HG02885 (cell line): ENCODE measurements around the gene HOXA5.

Experiments
- ATAC-seq: cut with Tn5 transposase; IDR thresholded peaks from one replicate; pipeline ENCODE4 v1.9.1; 2021; ENCODE audit warnings: mild to moderate bottlenecking; ENCODE audit not compliant: unreplicated experiment, poor library complexity

The HOXA5 gene

DNA sequence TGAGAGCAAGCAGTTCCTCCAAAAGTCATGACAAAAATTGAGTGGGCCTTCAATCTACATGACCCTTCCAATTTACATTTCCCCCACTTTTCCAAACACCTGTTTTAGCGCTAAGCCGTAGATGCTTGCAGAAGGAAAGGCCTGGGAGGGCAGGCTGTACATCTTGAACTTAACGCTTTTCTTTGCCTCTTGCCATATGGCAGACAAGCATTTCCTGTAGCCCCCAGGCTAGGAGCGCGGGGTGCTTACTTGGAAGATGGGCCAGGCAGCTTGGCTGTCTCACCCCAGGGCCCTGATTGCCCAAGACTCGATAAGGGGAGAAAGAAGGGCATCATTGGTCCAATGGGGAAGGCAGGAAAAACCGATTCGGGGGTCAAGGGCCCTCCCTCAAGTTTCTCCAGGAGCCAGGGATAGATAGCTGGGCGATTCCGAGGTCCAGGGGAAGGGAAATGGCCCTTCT is 28.9 kb upstream of the HOXA5 start:
- ATAC-seq, result no peak

DNA sequence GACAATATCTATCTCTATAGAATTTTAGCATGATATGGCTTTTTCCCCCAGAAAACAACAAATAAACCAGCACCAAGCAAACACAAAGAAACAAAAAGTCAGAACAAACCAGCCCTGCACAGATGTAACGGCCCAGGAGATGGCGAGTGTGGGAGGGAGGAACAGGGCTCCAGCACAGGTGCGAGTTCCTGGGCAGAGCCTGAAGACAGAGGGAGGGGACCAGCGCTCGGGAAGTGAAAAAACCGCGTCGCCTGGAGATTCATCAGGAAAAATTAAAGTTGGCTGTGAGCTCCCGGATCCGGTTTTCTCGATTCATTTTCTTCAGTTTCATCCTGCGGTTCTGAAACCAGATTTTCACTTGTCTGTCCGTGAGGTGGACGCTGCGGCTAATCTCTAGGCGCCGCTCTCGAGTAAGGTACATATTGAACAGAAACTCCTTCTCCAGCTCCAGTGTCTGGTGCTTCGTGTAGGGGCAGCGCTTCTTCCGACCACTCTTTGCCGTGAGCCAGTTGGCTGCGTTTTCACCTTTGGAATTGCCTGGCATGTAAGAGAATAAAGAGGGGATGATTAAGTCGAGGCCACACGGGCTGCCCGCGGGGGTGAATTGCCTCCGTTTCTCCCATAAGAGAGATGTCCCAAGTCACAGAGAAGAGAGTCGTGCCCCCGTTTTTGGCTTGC is 28.3 kb upstream of the HOXA5 start:
- no peak for ATAC-seq

DNA sequence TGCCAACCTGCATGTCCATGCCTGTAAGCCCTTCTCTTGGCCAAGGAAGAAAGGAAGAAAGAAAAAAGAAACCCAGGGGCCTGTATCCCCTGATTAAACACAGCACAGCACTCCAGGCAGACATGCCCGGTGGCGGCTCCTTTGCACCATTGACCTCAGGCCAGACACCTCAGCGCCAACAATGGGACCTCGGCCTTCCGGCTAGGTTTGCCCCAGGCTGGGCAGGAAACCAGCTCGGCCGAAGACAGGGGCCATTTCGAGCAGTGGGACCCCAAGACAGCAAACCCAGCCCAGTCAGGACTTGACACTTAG is 27.8 kb upstream of the HOXA5 start:
- ATAC-seq, result no peak

DNA sequence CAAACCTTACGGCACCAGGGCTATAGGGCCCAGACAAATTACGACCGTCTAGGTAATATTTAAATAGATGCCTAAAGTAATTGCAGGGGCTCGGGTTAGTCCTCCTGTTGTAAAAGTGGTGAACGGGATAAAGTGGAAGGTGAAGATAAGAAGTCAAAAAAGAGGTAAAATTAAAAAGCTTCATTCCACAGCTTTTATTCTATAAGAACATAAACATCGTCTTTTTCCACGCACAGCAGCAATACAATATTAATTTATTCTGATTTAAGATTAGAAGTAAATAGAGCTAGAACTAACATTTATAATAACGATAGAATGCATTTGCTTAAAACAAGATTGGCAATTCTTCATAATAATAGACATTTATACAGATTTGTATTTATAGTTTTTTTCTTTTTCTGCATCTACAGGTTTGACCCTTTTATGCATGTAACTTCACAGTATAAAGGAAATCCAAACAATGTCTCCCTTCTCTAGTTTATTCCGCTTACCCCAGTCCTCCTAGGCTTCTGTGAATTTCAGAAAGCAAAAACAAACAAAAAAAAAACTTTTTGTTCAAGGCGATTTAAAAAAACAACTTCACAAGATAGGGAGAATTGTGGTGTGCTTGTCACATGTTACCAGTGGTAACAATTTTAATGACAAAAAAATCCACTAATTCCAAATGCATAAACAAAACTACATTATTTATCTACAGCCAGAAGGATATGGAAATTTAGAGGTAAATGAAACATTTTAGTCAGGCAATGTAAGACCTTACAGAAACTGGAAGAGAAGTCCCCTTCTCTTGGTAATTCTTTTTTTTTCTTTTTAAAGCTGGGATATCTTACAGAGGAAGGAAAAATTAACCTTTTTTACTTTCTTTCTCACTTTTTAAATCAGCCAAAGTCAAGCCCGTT is 27.2 kb upstream of the HOXA5 start:
- ATAC-seq, result no peak

DNA sequence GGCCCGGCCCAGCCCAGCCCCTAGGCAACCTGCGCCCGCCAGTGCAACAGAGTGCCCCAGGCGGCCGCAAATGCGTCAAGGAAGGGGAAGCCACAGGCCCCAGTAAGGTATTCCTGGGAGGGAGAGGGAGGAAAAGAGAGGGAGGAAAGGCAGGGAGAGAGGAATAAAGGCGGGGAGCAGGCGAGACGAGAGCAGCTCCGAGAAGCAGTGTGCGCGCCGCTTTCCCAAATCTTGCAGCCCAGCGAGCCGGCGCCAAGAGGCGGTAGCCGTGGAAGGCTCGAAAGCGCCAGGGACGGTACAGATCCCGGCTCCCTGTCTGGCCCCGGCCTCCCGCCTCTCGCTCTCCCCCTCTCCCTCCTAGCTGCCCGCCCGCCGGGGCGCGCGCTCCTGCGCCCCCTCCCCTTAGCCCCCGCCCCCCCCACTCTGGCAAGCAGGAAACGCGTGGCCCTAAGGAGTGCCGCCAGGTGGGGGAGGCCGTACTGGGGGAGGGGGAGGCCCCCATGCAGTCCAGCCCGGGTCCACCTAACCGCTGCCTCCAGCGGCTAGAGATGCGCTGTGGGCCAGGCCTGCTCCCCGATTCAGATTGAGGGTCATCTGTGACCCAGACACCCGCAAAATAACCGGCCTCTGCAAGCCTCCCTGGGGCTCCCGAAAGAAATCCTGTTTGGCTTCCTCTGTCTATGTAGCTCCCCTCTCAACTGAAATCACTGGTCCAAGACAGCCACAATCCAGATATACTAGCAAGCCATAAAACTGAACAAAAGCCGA is 26.4 kb upstream of the HOXA5 start:
- ATAC-seq, result no peak

DNA sequence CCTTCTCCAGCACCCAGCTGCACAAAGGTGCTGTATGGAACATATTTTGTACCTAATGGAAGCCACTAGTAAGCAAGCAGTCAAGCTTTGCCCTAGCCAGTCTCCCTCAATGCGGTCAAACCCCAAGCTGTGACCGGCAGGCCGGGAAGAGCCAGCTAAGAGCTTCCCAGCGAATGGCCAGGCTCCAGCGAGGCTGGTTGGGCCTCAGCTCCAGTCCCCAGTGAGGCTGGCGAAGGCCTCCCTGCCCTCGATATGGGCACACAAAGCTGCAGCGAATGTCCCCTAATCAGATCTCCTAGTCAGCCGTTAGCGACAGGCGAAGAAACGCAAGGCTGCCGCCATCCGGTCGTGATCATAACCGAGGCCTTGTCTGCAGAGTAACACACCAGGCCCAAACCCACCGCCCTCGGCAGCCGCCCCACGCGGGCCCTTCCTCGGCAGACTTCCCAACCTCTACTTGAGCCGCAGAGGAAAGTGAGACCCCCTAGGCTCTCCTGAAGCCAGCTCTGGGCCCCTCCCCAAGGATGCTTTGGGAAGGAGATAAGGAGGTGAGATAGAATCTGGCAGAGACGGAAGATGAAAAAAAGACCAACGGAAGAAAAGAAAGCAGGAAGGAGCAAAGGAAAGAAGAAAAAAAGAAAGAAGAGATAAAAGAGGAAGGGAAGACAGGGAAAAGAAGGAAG is 24.9 kb upstream of the HOXA5 start:
- no peak for ATAC-seq

DNA sequence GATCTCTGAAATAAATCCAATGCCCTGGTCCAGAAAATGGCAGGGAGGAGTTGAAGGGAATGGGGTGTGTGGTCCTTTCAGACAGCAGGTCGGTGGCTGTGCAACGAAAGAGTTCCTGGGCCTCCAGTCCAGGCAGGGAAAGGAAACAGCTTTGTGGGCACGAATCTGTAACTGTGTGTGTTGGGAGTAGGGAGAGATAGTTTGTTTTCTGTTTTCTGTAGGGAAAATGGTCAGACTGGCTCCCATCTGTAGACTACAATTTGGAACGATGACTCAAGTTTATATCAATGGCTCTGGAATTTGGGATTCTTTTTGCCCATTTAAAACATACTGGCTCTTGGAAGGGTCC is 24.4 kb upstream of the HOXA5 start:
- no peak for ATAC-seq

DNA sequence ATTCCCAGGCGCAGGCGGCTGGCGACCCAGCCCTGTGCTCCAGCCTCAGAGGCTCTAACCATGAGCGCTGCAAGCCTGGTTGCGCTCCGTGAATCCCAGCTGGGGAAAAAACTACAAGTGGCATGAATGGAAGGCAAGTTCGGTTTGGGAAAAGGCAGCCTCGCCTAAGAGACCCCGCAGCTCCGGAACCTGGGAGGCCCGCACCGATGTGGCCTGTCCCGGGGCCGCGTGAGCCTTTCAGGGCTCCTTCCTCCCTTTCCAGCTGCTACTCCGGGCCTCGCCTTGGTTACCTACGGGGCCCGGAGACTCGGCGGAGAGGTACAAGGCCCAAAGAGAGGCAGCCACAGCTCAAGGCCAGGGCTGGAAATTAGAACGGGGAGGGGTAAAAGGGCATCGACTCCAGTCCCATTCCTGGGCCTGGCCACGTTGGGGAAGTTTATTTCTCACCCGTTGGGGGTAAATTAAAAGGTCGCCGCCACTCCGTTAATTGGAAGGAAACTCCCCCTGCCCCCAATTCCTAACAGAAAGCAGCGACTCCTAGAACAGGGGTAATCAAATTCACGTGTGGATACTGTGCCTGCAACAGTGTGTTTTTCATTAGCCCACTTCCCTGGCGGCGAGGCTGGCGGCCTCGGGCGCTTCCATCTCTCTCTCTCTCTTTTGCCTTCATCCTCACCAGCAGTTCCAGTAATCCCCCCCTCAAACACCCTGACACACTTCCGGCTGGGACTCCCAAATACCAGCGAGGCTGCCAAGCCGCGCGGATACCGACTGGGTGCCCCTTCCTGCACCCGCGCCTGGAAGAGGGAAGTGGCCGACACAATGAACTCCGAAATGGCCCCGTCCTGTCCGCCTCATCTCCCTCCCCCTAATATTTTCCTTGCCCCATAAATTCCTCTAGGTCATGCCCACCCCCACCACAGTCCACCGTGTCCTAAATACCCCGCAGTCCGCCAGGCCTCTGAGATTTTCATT is 23.3 kb upstream of the HOXA5 start:
- ATAC-seq, result no peak

DNA sequence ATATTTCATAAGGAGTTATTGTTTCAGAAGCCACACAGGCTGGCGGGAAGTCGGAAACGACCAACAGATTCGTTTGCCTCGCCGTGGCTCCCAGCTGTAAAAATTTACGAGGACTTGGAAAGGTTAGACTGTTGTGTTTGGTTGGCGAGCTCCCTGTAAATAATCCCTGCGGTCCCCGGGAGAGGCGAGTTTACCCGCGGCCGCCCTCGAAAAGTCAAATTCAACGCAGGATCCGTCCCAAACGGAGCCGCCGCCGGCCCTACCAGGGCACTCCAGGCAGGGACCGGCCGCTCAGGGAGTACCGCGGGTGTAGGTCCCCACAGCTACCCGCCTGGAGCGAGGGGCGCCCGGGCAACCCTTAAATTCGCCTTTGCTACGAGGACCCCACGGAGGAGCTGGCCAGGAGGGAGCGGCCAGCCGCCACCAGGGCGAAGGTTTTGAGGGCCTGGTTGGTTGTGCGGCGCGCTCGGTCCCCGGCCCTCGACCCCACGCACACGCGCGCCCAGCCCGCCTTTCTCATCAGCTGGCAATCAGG is 22.6 kb upstream of the HOXA5 start:
- no peak for ATAC-seq

DNA sequence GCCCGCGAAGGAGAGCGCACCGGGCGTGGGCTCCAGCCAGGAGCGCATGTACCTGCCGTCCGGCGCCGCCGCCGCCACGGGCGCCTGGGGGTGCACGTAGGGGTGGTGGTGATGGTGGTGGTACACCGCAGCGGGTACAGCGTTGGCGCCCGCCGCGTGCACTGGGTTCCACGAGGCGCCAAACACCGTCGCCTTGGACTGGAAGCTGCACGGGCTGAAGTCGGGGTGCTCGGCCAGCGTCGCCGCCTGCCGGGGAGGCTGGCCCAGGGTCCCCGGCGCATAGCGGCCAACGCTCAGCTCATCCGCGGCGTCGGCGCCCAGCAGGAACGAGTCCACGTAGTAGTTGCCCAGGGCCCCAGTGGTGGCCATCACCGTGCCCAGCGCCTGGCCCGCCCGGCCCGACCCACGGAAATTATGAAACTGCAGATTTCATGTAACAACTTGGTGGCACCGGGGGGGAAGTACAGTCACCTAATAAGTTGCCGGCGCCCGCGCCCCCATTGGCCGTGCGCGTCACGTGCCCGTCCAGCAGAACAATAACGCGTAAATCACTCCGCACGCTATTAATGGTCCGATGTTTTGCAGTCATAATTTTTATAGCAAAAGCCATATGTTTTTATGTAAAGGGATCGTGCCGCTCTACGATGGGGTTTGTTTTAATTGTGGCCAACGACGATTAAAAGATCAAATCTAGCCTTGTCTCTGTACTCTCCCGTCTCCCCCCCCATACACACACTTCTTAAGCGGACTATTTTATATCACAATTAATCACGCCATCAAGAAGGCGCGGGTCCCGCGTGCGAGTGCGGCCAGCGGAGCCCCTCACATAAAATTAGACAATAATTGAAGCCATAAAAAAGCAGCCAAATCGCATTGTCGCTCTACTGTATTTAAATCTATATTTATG is 21.9 kb upstream of the HOXA5 start, which contains the start of gene HOXA9:
TSS of gene HOXA9 (minus strand) at position 449 of the 907 bp plus-strand sequence. CDS start at position 369, 80 bp downstream.
- ATAC-seq, result no peak

DNA sequence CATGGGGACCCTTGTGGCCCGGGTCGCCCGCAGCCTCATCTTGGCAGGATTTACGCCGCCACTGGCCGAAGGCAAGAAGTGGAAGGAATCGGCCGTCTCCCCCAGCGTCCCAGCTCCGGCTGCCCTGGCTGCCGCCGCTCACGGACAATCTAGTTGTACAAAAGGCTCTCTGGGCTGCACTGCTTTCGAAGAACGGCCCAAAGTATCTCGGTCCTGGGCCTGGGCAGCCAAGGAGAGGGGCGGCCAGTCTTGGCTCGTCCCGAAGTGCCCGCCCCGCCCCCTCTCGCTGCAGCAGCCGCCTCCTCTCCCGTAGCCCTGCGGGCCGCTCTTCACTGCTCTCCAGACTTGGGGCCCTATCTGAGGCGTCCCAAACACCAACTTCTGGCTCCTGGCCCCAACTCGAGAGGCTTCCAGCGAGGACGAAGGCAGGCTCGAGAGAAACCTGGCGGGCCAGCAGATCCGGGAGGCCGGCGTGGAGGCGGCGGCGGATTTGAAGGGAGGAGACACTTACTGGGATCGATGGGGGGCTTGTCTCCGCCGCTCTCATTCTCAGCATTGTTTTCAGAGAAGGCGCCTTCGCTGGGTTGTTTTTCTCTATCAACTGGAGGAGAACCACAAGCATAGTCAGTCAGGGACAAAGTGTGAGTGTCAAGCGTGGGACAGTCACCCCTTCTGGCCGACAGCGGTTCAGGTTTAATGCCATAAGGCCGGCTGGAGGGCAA is 21.0 kb upstream of the HOXA5 start:
- ATAC-seq, result no peak

DNA sequence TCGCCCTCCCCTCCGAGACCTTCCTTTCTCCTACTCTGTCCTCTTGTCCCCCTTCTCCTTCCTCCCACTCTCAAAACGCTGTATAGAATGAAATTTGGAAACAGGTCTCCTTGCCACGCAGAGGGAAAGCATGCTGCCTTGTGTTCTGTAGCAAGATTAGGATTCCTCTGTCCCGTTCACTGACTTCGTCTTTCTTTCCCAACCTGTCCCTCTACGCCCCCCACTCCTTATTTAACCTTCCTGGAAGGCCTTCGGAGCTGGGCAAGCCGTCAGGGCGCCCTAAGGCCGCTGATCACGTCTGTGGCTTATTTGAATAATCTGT is 20.5 kb upstream of the HOXA5 start:
- no peak for ATAC-seq

DNA sequence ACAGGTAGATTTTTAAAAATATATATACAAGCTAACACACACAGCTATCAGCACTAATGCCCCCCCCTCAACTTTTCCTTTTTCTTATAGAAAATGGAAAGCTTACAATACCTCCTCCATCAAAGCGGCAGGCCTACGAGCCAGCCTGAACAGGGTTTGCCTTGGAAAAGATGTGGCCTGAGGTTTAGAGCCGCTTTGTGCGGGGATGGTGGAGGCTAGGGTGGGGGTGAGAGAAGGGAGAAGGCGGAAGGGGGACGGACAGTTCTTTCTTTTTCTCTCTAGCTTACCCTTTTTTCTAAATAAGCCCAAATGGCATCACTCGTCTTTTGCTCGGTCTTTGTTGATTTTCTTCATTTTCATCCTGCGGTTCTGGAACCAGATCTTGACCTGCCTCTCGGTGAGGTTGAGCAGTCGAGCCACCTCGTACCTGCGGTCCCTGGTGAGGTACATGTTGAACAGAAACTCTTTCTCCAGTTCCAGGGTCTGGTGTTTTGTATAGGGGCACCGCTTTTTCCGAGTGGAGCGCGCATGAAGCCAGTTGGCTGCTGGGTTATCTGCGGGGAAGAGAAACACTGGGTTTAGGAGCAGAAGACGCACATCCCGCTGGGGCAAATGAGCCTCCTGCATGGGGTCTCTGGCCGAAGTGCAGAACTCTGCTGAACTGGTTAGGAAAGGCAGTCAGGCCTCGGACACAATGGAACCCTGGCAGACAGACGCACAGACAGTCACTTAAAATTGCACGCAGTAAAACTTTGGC is 20.0 kb upstream of the HOXA5 start:
- ATAC-seq, result no peak

DNA sequence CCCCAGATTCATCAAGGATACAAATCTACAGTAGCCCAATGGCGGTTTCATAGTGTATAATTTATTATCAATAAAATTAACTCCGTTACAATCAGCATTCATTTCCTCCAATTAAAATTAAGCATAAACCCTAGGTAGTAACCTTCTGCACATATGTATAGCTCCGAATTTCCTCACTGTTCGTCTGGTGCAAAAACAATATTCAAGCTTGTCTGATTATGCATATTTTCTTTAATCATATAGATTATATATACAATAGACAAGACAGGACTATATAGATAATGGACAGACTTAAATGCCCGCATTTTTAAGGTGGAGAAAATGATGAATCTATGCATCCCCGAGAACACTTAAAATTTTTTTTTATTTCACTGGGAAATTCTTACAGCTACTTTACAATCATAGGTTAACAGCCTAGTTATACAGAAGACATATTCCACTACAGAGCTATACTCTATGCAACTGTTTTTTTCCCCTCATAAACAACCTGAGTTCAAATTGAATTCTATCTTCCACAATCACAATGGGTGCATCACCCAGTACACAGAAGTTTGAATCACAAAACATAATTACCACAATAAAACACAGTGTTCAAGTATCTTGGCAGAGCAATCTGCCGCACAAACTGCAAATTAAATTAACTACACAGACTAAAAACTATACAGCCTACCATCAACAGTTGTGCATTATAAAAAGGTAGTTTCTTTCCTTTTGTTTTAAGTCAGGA is 19.2 kb upstream of the HOXA5 start:
- no peak for ATAC-seq

DNA sequence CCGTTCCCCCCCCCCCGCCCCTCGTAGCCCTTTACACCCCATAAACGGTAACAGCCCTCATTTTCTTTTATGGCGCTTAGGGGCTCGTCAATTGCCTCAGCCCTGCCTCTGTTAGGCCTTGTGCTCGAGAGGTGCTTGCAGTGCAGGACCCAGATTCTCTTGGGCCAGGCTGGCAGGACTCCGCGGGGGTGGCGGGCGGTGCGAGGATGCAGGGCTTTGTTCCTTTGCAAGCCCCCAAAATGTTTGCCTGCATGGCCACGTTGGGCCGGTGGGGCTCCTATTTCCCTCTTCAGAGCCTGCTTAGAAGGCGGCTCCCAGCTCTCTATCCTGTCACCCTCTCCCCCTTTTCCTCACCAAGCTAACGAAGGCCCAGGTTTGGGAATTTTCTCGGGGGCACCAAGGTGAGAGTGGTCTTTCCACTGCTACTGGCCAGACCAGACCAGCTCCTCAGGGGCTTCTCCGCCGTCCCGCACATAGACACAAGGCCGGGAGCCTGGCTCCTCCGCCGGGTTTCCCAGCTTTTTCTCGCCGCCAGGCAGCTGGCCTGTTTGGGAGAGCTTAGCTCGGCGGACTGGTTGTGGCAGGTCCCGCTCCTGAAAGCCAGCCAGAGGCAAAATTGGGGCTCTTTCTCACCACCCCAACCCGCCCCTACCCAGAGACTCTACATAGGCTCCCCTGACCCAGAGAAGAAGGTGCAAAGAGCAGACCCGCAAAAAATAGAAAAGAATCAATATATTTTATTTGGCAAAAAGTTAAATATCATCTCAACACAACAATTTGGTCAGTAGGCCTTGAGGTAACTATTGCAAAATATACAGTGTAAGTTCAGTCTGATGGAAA is 18.5 kb upstream of the HOXA5 start:
- ATAC-seq, result no peak
